GM19438 (cell line): Measurements from ENCODE around the gene SGCA.

ENCODE experiments used
- ATAC-seq: cut with Tn5 transposase; IDR thresholded peaks from one replicate; pipeline ENCODE4 v1.9.1; 2021; ENCODE audit warnings: low read depth; ENCODE audit not compliant: unreplicated experiment

Gene SGCA

DNA sequence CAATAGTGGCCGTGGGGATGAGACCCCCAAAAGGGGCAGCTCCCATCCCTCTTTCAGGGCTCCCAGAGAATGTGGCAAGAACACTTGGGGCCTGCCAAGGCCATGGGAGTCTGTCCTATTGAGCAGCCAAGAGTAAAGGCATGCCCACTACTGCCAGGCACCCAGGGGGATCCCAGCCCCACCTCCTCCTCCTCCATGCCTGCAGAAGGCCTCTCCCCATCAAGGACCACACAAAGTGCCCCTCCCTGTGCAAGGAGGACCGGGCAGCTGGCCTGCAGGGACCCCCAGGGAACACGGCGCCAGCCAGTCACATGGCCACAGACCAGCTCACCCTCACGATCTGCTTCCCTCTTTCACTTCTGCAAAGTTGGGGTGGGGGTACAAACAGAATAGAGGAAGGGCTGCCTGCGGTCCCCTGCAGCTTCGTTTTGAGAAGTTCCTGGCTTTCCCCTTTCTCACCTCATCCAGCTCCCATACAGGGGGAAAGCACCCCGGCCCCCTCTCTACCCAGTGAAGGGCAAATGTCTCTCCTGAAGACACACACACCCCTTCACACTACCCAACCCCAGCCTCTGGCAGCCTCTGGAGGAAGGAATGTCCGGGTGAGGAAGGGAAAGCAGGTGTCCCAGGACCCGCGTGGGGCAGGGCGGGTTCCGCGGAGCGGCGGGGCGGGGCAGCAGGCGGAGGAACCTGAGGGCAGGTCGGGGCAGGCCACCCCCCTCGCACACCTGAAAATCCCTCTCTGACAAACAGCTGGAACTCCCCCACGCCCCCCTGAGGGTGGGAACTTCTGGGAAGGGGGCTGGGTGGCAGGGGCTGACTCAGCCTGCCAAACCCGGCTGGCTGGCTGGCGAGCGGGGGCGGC is 17.3 kb upstream of the SGCA start:
- peak; percentile 34 for ATAC-seq

DNA sequence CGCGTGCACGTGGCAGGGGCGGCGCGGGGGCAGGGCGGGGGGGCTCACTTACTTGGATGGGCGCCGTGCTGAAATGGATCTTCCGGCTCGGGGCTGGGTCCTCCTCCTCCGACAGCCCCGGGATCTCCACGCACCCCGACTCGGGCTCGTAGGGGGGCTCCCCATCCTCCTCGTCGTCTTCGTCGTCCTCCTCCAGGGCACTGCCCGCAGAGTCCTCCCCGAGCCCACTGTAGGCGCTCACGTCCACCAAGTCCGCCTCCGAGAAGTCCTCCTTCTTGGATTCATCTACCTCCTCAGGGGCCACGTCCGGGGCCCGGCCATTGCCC is 16.8 kb upstream of the SGCA start:
- no peak for ATAC-seq

DNA sequence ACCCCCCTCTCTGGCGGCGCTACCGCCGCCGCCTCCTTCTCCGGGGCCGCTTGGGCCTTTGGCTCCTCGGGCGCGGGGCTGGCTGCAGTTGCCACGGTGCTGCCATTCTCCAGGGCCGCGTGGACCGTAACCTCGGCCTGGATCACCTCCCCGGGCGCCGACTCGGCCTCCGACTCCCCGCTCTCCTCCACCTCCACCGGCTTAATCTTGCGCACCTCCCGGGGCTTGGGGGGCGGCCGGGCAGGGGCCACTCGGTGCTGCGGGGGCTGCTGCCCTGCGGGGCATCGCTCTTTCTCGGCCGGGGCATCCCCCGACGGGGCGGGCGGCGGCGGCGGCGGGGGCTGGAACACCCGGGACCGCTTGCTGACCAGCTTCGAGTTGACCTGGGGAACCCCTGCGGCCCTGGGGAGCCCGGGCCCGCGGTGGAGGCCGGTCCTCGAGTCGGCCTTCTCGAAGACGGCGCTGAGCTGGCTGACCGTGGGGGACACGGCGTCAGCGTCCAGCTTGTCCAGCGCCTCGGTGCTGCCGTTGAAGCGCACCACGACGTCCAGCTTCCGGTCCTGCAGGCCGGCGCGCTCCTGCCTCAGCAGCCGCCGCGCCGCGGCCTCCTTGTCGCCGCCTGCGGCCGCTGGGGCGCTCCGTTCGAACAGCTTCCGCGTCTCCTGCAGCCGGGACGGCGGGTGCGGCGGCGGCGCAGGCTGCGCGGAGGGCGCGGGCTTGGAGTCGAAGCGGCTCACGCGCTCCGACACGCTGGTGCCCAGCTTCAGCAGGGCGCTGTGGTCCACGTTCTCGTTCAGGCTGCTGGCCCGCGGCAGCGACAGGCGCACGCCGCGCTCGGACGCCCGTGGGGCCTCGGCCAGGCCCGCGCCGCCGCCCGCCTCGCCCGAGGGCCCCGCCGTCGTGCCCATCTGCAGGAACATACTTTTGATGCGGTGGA is 16.1 kb upstream of the SGCA start:
- no peak for ATAC-seq

DNA sequence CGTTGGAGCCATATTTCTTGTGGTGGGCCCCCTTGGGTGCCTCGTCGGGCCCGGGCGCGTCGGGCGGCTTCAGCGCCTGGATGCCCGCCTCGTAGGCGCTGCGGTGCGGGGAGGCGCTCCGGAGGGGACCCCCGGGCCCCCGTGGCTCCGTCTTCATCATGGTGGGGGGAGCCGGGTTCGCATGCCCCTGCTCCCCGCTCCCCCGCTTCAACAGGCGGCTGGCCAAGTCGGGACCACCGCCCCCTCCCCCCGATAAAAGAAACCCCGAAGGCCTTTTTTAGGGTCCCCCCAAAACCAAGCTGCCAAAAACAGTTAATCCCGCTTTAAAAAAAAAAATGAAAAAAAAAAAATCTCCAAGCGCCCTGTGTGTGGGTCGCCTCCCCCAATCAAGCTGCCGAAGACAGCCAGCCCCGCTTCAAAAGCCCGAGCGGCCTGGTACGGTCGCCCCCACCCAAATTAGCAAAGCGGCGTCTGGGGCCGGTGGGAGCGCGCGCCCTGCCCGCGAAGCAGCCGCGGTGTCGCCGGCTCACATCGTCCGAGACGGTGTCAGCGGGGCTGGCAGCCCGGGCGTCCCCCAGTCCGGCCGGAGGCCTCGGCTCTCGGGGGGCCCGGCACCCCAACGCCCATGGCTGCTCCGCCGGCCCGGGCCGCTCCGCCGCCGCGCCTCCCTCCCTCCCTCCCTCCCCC is 15.3 kb upstream of the SGCA start, which contains the start of gene PPP1R9B:
PPP1R9B (minus strand) TSS at position 324 of the 687 bp plus-strand sequence; CDS start at position 160, 164 bp downstream.
- ATAC-seq = no peak

DNA sequence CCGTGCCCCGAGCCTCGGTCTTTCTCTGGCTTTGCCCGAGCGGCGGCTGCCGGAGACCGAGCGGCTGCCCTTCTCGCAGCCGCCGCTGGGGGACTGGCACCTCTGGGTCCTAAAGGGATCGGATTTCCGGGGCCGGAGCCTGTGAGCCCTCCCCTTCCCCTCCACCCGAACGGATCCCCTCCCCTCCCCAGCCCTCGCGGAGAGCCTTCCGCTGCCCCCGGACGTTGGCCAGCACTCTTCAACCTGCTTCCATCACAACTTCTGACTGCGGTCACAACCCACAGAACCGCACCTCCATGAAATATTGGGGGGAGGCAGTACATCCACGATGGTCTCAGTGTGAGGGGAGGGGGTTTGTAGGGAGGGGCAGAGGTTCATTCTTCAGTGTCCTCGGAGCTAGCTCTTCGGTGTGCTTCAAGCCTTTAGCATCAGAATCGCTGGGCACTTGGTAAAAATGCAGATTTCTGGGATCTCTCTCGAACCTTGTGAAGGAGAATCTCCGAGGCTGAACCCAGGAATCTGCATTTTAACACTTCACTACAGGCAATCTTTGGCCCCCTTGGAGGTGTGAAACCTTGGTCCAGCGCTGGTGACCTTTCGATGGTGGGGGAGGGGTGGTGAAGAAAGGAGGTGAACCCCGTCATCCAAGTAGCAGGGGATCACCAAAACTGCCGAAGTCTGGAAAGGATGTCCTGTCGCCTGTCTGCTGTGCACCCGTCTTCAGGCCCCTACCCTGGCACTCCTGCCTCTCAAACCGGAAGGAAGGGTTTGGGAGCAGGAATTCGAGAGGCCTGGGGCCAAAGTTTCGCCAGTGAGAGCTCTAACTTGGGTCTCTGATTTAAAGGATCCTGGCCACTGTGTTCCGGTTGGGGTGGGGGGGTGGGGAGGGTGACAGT is 14.5 kb upstream of the SGCA start:
- no peak for ATAC-seq

DNA sequence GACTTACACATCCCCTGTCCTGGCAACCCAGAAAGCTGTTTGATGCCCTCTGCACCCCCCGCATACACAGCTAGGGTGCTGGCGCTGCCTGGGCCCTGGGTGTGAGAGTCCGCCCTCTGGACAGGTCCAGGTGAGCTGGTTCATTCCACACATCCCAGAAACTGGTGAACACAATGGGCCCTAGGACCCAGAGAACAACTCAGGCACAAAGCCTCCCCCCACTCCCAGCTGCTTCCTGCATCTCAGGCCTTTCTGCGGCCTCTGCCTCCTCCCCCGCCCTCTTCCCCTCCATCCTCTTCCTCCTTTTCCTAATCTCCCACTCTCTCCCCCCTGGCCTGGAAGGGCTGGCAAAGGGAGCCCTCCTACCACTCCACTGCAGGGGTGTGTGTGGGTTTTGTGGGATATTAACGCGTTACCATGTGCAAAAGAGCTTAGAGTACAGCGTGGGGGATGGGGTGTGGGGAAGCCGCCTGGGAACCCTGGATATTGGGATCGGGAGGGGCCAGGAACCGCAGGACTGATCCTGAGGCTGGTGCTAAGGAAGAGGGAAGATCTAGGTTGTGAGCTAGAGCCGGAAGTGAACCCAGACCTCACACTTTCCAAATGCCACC is 13.8 kb upstream of the SGCA start:
- no peak for ATAC-seq

DNA sequence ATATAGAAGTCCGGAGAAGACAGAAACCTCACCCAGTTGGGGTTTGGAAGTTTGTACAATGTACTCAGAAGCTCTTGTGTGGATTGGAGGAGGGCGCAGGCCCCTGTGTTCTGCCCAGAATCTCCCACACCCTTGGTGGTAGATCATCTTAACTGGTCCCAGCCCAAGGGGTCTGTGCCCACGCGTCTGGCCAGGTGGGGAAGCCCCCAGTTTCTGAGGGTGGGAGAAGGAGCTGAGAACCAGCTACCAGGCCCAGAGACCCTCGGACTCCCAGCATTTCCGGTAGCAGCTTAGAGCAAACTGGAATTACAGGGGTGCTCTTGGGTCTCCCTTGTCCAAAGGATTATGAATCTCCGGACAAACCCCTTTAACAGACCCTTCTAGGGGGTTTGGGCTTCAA is 13.1 kb upstream of the SGCA start:
- no peak for ATAC-seq

DNA sequence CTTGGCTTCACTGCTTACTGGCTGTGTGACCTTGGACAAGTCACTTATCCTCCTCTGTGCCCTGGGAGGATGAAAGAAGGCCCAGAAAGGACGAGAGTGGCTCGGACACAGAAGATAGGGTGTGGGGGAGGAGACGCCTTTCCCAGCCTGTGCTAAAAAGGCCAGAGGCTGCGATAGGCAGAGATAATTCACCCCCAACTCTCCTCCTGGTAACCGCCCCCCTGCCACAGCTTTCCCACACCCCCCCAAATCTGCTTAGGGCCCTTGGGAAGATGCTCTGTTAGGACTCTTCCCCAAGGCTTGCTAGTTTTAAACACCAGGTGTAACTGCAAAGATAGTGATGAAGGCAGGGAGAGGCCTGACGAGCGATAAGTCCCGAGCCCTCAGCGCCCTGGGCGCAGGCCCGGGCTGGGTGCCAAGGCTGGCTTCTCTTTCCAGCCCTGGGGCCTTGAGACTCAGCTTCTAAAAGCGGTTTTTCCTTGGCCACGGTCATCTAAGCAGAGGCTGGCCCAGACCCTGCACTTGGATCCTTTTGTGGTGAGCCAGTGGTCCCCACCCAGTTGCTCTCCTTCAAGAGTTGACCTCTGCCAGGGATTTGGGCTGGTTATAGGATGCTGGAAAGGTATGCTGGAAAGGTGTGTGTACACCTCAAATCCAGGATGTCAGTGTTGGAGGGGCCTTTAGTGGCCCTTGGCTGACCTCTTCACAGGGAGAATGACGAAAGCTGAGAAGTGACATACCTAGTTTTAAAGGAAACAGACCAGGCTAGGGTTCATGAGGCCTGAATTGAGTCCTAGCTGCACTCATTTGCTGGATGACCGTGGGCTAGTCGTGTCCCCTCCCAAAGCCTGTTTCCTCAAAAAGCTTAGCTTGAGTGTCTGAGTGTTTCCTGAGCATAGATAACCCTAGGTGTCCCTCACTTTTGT is 11.9 kb upstream of the SGCA start:
- ATAC-seq = no peak

DNA sequence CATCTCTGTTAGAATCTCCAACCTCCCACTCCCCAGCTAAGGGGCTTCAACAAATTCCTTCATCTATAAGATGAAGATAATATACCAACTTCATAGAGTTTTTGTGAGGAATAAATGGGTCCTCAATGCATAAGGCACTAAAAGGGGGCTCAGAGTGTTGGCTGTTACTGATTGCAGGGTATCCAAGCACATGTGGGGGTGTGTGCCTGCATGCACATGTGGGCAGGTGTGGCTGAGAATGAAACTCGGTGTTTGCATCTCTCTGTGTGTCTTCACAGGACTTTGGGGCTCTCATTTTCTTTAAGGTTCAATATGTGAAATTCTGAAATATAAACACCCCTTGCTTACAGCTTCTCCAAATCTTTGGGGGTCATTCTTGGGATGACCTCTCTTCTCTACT is 11.2 kb upstream of the SGCA start:
- ATAC-seq = no peak

DNA sequence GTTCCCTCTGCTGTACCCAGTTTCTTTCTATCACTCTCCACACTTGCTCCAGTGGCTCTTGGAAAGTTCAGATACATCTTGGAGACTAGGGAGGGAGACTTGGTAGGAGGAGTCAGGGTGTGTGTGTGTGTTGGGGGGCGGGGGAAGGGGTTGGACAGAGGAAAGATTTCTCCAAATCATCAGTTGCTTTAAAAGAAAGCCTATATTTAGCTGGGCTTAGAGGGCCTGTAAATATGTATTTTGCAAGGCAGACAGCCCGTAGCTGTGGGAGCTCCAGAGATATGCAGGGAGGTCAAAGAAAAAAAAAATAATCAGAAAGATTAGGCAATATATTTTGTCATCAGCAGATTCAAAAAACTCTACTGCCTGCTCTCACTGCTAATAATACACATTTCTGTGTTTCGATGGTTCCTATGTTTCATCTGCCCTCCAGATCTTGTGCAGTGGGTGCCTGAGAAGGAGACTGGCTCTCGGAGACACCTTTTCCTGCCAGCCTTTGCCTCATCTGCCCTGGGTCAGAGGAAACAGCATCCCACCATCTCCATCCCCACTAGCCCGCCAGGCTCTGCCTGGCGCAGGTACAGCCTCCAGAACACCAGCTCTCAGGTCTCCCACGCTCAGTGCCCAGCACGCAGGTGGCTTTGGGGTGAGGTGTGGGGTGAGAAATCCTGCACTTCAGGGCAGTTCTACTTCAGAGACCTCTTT is 10.5 kb upstream of the SGCA start:
- no peak for ATAC-seq

DNA sequence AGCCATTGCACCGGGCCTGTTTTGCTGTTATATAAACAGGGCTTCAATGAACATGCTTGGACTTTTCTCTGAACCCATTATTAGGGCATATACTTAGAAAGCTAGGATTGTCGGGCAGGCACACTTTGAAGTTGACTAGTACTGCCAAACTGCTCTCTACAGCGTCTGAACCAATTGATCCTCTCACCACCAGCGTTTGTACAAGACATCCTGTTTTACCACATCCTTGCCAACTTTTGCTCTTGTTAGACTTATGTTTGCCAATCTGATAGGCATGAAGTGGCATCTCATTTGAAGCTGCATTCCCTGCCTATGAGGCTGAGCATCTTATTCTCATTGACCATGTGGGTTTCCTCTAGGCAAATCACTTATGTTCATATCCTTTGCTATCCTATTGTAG is 7.9 kb upstream of the SGCA start:
- ATAC-seq = no peak

DNA sequence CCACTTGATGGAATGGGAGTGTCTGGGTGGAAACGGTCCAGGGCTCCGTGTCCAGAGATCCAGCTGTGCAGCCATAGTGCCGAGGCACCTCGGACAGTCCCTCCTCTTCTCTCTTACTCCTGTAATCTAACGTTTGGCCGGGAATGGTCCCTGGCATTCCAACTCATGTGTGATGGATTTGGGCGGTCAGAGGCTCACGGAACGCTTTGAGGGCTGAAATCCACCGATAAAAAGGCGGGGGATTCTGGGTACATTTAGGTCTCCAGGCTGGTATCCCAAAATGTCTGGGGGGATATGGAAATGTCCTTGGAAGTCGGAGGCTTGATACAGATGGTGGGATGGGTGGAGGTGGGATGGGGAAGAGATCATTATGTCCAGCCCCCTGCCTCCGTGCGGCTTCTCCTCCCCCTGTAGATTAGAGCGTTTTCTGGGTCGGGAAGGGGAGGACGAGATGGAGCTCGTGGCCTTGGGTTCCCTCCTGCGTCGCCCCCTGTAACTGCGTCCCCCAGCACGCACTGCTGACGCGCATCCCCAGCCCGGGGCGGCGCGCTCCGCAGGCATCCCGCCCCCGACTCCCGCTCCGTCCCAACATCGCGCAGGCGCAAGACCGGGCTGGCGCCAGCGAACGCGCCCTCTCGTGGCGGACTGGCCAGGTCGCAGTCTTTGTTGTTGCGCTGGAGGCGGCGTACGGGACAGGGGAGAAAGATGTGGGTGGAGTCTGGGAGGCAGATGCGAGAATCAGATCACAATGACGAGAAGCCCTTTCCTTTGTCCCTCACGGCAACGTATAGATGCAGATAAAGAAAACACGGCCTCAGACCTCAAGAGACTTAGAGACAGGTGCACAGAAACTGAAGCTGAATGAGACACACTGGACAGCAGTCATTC is 4.5 kb upstream of the SGCA start:
- peak; percentile 83 for ATAC-seq

DNA sequence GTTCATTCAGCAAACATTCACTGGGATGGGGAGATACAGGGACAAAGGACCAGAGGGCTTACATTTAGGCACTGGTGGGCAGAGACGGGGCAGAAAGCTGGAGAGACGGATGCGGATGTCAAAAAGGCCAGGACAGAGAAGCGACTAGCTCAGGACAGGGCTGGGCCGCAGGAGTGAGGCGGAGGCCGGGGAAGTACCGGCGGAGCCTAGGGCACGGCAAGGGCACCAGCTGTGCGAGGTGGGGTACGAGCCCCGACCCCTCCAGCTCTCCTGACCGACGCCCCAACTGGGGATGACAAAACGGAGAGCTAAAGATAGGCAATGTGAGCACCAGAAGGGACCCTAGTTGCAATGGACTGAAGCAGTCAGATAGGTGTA is 3.9 kb upstream of the SGCA start:
- no peak for ATAC-seq

DNA sequence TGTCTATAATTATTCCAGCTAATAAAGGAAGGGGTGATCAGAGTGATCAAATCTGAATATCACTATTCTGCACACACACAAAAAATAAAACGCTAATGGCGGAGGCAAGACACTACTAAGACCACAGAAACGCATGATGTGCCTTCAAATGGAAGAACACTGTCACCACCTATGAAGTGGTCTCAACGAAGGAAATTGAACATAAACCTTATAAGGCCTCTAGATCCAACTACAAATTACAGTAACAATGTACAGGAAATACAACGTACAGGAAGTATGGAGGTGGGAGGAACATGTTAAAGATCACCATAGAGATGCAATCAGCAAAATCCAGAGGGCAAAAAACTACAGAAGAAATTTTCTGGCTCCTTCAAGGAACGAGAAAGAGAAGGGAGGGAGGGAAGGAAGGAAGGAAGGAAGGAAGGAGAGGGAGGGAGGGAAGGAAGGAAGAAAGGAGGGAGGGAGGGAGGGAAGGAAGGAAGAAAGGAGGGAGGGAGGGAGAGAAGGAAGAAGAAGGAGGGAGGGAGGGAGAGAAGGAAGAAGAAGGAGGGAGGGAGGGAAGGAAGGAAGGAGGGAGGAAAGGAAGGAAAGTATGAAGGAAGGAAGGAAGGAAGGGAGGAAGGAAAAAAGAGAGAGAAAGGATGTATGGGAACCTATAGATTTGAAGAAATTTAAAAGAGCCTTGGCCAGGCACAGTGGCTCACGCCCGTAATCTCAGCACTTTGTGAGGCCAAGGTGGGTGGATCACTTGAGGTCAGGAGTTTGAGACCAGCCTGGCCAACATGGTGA is 3.1 kb upstream of the SGCA start:
- no peak for ATAC-seq

DNA sequence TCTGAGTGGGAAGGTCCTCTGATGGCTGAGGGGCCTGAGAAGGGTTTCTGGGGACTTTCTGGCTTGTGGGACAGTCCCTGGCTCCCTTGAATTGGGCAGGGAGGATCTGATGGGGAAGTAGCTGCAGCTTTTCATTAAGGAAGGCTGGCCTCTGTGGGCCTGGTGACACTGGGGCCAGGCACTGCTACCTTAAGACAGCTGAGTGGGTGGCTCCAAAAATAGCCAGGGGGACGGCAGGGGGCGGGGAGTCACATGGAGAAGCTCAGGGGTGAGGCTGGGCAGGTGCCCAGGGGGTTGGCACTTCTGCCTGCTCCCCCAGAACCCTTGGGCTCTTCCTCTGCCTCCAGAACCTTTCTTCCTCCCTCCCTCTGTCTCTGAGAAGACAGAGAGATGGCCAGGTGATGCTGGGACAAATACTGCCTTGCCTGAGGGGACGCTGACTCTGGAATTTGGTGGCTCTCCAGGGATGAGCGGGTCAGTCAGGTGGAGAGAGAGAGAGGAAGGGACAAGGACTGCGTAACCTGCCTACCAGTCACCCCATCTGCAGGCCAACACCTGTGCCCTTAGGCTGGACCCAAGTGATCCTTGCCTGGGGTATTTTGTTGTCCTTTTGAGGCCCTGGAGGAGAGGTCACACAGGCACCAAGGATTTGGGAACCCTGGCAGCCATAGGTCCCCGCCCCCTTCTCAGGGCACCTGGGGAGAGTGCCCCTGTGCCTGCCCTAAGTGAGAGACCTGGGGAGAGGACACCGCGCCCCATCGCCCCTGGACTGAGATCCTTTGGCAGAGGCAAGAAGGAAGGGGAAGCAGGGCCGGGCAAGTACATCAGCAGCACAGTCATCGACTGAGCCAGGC is 1.7 kb upstream of the SGCA start:
- no peak for ATAC-seq

DNA sequence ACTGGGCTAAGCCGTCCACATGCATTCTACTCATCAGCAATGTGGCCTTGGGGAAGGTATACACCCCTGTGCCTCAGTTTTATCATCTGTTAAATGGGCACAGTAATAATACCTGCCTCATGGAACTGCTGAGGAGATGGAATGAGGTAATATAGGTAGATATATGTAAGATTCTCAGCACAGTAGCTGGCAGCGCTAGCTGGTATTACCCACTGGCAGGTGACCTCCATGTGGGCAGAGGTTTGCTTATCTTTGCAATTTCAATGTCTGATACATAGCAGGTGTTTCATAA is 1.2 kb upstream of the SGCA start:
- no peak for ATAC-seq
